SIG-M5 (cell line): ENCODE results near the gene SNX6.
"Not testable (repeated sequence)": the region's sequence is repeated elsewhere in the genome, so short reads cannot be mapped to it uniquely, and the experiment has no call there.

Source experiments
- DNase-seq: peaks from one replicate; lab custom pipeline; 2025; lab: John Stamatoyannopoulos, UW

The SNX6 gene

DNA sequence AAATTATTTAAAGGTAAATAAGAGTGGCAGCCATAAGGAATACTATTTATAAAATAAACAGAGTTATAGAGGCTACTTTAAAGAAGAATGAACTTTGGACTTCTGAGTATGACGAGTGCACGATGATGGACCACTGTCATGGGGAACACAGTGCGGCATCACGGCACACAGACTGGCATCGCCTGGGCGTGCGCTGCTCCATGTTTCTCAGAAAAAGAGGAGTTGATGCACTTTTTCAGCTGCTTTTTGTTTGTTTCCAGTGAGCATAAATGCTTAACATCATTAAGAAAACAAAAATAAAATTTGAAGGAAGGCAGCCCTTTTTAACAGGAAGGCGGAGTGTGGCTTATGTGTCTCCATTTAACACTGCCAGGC, 67.2 kb downstream of the SNX6 start:
- DNase-seq: no peak

DNA sequence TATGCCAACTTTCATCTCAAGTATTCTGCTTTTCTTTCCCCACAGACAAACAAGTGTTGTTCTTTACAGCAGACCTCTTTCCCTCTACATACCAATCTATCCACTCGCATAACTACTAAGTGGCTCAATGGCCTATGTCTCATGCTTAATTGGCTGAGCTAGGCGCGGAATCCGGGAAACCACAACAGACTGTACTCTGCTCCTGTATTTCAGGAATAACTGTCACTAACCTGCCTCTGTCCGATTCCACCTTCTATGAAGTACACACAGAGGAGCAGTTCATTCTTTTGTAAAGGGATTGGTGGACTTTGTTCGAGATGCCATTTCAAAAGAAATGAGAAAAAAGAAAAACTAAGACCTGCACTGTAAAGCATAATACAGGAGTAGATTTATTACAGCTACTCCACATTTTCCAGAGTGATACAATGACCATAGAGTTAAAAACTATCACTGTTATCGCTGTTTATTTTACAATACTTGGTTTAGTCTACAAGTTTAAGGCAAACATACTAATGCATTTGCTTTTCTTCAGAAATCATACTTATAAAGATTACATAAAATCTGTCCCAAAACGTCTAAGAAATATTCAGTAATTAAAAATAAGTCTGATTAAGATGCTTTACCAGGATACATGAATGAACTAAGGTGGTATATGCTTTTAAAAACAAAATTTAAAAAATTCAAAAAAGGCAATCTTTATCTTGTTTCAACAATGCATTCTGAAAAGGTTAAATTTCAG, 67.7 kb downstream of the SNX6 start:
- not testable (repeated sequence) for DNase-seq

DNA sequence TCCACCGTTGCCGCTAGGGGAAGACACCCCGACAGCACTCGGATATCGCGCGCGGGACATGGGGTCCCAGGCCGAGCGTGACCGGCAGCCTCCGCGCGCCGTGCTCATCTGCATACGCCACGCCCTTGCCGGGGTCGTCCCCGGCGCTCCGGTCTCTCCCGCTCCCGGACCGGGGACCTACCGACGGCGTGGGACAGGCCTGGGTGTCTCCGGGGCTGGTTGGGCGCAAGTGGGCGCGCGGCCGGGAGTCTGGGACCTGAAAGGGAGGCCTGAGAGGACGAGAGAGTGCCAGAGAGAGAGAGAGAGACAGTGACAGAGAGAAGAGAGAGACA, 73.5 kb downstream of the SNX6 start:
- DNase-seq: not testable (repeated sequence)

DNA sequence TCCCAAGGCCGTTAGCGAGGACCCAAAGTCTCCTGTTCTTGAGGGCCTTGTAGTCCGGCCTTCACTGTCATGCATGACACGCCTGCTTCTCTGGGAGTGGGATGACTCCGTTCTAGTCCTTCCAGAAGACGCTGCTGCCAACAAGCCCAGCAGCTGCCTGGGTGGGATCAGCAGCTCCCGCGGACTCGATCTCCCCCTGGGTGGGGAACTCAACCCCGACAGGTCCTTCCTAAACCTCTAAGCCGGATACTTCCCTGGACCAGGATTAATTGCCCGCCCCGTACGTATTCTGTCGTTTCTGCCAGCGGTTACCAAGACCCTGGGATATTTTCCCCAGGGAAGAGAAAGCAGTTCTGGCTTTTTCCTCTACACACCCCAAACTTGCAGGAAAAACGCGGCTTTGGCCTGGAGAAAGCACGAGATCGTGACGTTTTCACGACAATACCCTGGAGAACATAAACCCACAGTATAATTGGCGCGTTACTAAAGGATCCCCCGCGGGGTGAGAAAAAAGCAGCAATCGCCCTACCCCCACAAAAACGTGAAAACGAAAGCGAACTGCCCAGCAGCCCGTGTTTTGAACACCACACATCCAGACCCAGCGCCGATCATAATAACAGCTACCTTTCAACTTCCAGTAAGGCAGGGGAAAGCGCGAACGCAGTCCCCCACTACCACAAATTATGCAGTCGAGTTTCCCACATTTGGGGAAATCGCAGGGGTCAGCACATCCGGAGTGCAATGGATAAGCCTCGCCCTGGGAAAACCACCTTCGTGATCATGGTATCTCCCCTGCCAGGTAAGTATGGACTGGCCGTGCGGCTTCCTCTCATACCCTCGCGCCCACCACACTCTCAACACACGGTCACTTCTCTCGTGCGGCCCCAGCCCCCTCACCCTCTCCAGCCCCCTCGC, 74.1 kb downstream of the SNX6 start:
- DNase-seq: not testable (repeated sequence)

DNA sequence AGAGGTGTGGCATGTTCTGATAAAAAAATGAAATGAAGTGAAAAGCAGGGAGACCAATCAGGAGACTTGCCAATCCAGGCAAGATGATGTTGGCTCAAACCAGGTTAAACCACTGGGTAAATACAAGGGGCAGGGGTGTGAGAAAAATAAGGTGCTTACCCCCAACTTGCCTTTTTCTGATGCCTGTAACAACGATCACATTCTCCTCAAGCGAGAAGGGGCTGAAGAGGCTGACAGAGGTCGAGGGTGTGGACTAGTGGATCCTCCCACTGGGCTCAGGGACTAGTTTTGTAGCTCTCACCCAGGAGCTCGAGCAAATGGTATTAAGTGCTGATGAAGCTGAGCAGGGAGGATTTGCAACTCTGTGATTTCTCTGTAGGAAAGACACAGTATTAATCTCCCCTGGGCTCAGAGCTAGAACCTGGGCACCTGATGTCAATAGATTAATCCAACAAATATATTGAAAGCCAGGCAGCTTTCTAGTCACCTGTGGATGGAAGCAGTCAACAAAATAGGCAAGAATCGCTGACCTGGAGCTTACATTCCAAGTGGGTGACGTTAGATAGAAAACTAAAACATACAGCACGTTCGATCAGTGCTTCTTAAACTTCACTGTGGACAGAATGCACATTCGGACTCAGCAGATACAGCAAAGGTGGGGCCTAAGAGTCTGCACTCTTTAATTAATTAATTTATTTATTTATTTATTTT, 75.3 kb downstream of the SNX6 start:
- DNase-seq: no peak

DNA sequence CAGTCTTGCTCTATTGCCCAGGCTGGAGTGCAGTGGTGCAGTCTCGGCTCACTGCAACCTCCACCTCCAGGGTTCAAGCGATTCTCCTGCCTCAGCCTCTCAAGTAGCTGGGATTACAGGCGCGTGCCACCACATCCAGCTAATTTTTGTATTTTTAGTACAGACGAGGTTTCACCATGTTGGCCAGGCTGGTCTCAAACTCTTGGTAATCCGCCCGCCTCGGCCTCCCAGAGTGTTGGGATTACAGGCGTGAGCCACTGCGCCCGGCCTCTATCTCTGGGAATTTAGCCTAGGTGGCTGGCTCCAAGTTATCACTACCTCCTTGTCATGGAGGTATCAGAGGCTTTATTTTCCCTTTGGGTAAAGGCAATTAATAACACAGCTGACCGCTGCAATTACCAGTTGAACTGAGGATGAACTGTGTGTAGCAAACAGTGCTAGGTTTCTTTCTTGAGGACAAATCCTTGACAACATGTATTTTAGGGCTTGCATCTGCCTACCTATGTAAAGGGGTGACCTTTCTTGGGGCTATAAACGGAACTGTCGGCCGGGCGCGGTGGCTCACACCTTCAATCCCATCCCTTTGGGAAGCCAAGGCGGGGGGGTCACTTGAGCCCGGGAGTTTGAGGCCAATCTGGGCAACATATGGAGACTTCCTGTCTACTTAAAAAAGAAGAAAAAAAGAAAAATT, 80.5 kb downstream of the SNX6 start:
- DNase-seq: not testable (repeated sequence)

DNA sequence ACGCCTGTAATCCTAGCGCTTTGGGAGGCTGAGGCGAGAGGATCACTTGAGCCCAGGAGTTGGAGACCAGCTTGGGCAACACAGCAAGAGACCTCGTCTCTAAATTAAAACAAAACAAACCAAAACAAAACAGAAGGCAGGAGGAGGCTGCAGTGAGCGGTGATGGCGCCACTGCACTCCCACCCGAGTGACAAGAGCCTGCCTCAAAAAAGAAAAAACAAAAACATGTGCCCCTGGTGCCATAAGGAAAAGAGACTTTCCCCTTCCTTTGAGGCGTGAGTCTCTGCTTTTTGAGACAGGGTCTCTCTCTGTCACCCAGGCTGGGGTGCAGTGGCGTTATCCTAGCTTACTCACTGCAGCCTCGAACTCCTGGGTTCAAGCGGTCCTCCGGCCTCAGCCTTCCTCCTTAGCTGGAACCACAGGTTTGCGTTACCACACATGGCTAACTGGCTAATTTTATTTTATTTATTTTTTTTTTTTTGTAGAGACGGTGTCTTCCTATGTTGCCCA, 81.4 kb downstream of the SNX6 start:
- no peak for DNase-seq

DNA sequence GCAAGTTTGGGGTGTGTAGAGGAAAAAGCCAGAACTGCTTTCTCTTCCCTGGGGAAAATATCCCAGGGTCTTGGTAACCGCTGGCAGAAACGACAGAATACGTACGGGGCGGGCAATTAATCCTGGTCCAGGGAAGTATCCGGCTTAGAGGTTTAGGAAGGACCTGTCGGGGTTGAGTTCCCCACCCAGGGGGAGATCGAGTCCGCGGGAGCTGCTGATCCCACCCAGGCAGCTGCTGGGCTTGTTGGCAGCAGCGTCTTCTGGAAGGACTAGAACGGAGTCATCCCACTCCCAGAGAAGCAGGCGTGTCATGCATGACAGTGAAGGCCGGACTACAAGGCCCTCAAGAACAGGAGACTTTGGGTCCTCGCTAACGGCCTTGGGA, 82.8 kb downstream of the SNX6 start:
- not testable (repeated sequence) for DNase-seq

DNA sequence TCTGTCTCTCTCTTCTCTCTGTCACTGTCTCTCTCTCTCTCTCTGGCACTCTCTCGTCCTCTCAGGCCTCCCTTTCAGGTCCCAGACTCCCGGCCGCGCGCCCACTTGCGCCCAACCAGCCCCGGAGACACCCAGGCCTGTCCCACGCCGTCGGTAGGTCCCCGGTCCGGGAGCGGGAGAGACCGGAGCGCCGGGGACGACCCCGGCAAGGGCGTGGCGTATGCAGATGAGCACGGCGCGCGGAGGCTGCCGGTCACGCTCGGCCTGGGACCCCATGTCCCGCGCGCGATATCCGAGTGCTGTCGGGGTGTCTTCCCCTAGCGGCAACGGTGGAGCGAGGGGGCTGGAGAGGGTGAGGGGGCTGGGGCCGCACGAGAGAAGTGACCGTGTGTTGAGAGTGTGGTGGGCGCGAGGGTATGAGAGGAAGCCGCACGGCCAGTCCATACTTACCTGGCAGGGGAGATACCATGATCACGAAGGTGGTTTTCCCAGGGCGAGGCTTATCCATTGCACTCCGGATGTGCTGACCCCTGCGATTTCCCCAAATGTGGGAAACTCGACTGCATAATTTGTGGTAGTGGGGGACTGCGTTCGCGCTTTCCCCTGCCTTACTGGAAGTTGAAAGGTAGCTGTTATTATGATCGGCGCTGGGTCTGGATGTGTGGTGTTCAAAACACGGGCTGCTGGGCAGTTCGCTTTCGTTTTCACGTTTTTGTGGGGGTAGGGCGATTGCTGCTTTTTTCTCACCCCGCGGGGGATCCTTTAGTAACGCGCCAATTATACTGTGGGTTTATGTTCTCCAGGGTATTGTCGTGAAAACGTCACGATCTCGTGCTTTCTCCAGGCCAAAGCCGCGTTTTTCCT, 83.4 kb downstream of the SNX6 start:
- DNase-seq: not testable (repeated sequence)

DNA sequence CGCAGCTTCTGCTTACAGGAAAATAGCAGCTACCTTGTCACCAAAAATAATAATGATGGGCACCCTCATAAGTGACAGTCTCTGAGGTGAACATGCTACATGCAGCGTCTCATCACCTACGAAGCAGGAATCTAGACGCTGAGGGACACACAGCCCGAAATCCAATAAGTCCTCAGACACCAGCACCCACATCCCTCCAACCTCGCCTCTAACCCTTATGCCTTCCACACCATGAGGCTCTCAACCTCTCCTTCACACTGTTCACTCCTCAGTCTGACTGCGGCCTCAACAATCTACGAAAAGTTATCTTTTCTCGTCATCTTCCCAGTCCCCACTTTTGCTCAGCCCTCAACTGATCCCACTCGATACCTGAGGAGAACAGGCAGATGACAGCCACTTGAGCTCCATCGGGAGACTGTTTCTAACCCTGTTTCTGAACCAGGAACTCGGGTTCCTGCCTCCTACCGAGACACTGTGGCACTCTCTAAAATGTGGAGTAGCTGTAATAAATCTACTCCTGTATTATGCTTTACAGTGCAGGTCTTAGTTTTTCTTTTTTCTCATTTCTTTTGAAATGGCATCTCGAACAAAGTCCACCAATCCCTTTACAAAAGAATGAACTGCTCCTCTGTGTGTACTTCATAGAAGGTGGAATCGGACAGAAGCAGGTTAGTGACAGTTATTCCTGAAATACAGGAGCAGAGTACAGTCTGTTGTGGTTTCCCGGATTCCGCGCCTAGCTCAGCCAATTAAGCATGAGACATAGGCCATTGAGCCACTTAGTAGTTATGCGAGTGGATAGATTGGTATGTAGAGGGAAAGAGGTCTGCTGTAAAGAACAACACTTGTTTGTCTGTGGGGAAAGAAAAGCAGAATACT, 89.5 kb downstream of the SNX6 start:
- DNase-seq: not testable (repeated sequence)

DNA sequence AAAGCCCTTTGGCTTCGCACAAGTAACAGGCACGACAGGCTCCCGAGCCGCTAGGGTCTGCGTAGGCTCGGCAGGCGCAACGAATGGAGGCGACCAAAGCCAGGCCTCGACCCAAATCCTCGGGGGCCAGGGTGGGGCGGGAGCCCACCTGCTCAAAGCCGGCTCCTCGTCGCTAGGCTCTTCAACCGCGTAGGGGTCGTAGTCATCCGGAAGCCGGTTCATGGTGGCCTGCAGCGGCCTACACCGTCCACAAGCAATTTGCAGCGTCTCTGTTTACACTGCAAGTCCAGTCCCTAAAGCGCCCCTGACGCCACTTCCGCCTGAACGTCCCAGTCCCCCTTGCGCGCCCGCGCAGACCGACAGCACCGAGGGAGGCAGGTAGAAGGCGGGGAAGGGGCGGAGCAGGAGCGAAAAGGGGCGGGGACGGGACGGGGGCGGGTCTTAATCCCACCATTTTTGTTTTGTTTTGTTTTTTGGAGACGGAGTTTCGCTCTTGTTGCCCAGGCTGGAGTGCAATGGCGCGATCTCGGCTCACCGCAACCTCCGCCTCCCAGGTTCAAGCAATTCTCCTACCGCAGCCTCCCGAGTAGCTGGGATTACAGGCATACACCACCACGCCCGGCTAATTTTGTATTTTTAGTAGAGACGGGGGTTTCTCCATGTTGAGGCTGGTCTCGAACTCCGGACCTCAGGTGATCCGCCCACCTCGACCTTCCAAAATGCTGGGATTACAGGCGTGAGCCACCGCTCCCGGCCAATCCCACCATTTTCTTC, 90.4 kb downstream of the SNX6 start, which contains the start of gene EAPP:
Gene EAPP (minus strand): TSS at position 295 of the 774 bp plus-strand sequence. CDS start 73 bp downstream, at position 222.
- DNase-seq: no peak

DNA sequence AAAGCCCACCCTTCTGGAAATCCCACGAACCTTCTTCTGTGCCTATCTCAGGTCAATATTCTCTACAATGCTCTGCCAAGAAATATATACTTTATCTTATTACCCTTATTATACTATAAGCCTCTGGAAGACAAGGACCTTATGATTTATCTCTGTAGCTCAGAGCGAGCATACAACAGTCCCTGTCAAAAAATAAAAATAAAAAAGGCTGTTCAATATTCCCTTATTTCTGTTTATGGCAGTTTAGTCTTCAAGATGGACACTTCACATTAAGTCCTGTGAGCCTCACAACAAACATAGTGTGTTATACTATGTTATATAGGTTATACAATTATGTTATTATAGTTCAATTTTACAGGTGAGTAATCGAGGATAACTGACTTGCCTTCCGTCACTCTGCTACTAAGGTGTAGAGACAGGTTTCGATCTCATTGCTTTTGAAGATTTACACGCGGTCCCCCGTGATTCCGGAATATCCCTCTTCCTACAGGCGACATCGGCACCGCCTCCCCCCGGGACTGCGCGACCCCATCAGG, 91.0 kb downstream of the SNX6 start:
- no peak for DNase-seq

DNA sequence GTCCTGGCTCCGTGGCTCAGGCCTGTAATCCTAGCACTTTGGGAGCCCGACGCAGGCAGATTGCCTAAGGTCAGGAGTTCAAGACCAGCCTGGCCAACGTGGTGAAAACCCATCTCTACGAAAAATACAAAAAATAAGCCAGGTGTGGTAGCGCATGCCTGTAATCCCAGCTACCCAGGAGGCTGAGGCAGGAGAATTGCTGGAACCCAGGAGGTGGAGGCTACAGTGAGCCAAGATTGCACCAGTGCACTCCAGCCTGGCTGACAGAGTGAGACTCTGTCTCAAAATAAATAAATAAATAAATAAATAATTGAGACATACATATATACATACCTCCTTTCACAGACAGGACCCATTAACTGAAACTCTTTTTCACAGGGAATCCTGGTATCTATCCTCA, 91.9 kb downstream of the SNX6 start:
- not testable (repeated sequence) for DNase-seq

DNA sequence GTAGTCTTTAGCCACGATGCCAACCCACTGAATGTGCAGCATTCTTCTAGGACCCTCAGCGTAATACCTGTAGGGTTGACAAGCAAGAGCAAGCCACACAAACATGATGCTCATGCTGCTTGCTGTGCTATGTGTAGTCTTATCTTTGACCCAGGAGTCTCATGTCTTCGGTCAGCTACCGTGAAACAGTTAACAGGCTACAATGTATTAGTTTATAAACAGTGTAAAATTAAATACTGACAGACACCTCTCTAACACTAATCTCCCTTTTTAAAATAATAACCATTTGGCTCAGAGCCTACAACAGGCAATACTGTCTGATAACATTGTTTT, 92.3 kb downstream of the SNX6 start:
- DNase-seq: no peak

DNA sequence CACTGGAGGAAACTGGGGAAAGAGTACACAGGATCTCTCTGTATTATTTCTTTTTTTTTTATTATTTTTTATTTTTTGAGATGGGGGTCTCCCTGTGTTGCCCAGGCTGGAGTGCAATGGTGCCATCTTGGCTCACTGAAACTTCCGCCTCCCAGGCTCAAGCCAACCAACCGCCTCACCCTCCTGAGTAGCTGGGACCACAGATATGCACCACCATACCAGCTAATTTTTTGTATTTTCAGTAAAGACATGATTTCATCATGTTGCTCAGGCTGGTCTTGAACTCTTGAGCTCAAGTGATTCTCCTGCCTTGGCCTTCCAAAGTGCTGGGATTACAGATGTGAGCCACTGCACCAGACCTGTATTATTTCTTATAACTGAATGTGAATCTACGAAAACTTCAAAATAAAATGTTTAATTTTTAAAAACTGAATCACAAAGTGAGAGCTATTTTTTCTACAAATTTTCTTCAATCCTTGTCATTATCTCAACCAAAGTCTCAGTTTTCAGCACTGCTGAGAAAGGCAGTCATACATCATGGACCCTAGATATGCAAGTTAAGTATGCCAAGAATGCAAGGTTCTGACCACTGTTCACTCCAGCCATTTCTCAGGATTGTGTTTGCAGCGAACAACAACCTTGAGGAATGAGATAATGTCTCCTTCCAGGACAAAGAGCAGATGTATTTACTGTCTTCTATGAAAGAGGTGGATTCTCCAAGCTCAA, 92.8 kb downstream of the SNX6 start:
- DNase-seq: no peak

DNA sequence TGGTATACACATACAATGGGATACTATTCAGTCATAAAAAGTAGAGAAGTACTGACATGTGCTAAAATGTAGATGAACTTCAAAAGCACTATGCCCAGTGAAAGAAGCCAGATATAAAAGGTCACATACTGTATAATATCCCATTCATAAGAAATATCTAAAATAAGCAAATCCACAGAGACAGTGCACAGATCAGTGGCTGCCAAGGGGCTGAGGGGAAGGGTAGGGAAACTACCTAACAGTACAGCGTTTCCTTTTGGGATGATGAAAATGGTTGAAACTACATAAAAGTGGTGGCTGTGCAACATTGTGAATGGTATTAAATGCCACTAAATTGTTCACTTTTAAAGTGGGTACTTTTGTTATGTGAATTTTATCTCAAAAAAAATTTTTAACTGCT, 102.4 kb downstream of the SNX6 start:
- DNase-seq: no peak

DNA sequence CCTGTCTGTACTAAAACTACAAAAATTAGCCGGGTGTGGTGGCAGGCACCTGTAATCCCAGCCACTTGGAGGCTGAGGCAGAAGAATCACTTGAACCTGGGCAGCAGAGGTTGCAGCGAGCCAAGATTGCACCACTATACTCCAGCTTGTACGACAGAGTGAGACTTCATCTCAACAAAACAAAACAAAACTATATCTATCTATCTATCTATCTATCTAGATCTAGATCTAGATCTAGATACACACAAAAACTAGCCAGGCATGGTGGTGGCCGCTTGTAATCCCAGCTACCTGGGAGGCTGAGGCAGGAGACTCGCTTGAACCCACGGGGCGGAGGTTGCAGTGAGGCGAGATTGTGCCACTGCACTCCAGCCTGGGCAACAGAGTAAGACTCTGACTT, 105.7 kb downstream of the SNX6 start:
- not testable (repeated sequence) for DNase-seq

DNA sequence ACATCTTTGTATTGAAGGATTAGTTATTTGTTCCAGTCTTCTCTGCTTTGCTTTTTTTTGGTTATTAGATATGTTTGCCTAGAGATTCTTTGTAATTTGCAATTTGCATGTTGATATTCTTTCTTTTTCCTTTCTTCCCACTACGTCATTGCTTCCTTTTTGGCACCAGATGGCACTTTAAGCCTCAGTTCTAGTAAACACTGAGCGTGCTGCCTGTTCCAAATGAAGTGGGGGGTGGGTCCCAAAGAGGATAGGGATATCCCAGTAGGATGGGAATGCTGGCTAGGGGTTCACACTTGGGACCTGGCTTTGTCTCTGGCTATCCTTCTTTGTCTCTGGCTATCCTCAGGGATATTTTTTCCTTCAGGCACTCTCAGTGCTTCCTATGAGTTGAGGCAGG, 107.5 kb downstream of the SNX6 start:
- DNase-seq: no peak
